Gastroesophageal sphincter (tissue), 4 donors: Measurements from ENCODE around the gene ERMAP. TPM values are rescaled to one million over a fixed set of nuclear protein-coding genes. Genes with fewer than 3 reads are reported as not detected.
"Not testable (repeated sequence)": the region's sequence is repeated elsewhere in the genome, so short reads cannot be mapped to it uniquely, and the experiment has no call there.

Experiments used
- ATAC-seq: fragments of 150-250 bp; one replicate; pipeline ENCODE4 v1.9.1; 2016; ENCODE audit warnings: mild to moderate bottlenecking, moderate library complexity
- H3K27ac ChIP-seq, 4 donors: fragments of 200-600 bp; sonication (generic) in 3 of 4; 1 replicate in 3 of 4; 2 replicates in 1 of 4; pipeline ENCODE4 v1.5.1; 2016 to 2019
- H3K27me3 ChIP-seq: fragments of 200-600 bp; sonication (generic); one replicate; pipeline ENCODE4 v1.5.1; 2019
- H3K36me3 ChIP-seq, 2 donors: fragments of 200-600 bp; sonication (generic); one replicate each; pipeline ENCODE4 v1.5.1; 2019; ENCODE audit warnings: control low read depth in 1 of 2
- H3K4me1 ChIP-seq, 3 donors: fragments of 200-600 bp; sonication (generic); 1 replicate in 2 of 3; 2 replicates in 1 of 3; pipeline ENCODE4 v1.5.1; 2016 to 2019; ENCODE audit warnings: control low read depth in 2 of 3
- H3K4me3 ChIP-seq, 2 donors: fragments of 200-600 bp; sonication (generic); one replicate each; pipeline ENCODE4 v1.5.1; 2019; ENCODE audit warnings: mild to moderate bottlenecking in 1 of 2, moderate library complexity in 1 of 2
- H3K9me3 ChIP-seq, 3 donors: fragments of 200-600 bp; sonication (generic); one replicate each; pipeline ENCODE4 v1.5.1; 2017 to 2019; ENCODE audit warnings: control low read depth in 2 of 3
- EP300 ChIP-seq: sonication (generic); formaldehyde crosslinking; IDR thresholded peaks from one replicate; pipeline ENCODE4 v1.6.1; 2017; ENCODE audit warnings: antibody characterized with exemption, mild to moderate bottlenecking
- POLR2A ChIP-seq, 2 donors: fragments of 450-650 bp; IDR thresholded peaks; one replicate each; pipeline ENCODE4 v1.6.1; 2017; ENCODE audit warnings: antibody characterized with exemption in 2 of 2, mild to moderate bottlenecking in 2 of 2, moderate library complexity in 1 of 2
- POLR2AphosphoS5 ChIP-seq: sonication (generic); formaldehyde crosslinking; IDR thresholded peaks from one replicate; pipeline ENCODE4 v1.6.1; 2017; ENCODE audit warnings: antibody characterized with exemption
- WGBS, 2 donors: methylation state at CpG; one replicate each; pipeline ENCODE4 v1.1.5; 2018; ENCODE audit warnings: low coverage in 1 of 2; 5-methylcytosine and 5-hydroxymethylcytosine counted together
- total RNA-seq, 4 donors: library from RNA; depleted of rRNA; stranded (reverse); fragments of >200 nt; gene quantifications; one replicate each; pipeline ENCODE4 v1.1.0, GENCODE V29; 2016
- TF ChIP-seq, protein P1 (sequence below), 4 experiments: fragments of 200-600 bp in 2 of 4; fragments of 450-650 bp in 2 of 4; sonication (generic) in 1 of 4; IDR thresholded peaks; one replicate each; pipeline ENCODE4 v1.5.1; 2017 to 2019; ENCODE audit warnings: antibody characterized with exemption in 4 of 4, mild to moderate bottlenecking in 2 of 4, moderate library complexity in 2 of 4

The ERMAP gene
- total RNA-seq, 4 donors from 2014 or later: 9.4 to 14.6 (median 10.5) TPM

DNA sequence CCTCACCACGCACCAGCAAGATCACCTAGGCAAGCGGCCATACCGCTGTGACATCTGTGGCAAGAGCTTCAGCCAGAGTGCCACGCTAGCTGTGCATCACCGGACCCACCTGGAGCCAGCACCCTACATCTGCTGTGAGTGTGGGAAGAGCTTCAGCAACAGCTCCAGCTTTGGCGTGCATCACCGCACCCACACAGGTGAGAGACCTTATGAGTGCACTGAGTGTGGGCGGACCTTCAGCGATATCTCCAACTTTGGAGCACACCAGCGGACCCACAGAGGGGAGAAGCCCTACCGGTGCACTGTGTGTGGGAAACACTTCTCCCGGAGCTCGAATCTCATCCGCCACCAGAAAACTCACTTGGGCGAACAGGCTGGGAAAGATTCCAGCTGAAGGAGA lies 34.5 kb downstream of the ERMAP start:
- Histone ChIP-seq H3K36me3 (peaks cover 0 to 37% of the 10 kb centered on the region in 2 donors), H3K27ac (no peak overlapping the region), H3K9me3 (peaks cover 0 to 7% (median 0%) of the 10 kb centered on the region in 3 donors), H3K4me3 (no peak overlapping the region), H3K27me3 (no peaks in the 10 kb centered on the region), H3K4me1 (peaks cover 0 to 25% (median 0%) of the 10 kb centered on the region in 3 donors)
- 98 to 100% methylated on average over 2 to 8 of the region's 15 CpGs for WGBS, 2 donors
- no peak for ATAC-seq
- TF ChIP-seq EP300: no peak
- TF ChIP-seq POLR2A (IDR thresholded peaks at IDR 0.05): no peak
- TF ChIP-seq, protein P1, sequence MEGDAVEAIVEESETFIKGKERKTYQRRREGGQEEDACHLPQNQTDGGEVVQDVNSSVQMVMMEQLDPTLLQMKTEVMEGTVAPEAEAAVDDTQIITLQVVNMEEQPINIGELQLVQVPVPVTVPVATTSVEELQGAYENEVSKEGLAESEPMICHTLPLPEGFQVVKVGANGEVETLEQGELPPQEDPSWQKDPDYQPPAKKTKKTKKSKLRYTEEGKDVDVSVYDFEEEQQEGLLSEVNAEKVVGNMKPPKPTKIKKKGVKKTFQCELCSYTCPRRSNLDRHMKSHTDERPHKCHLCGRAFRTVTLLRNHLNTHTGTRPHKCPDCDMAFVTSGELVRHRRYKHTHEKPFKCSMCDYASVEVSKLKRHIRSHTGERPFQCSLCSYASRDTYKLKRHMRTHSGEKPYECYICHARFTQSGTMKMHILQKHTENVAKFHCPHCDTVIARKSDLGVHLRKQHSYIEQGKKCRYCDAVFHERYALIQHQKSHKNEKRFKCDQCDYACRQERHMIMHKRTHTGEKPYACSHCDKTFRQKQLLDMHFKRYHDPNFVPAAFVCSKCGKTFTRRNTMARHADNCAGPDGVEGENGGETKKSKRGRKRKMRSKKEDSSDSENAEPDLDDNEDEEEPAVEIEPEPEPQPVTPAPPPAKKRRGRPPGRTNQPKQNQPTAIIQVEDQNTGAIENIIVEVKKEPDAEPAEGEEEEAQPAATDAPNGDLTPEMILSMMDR (IDR thresholded peaks at IDR 0.05): no peak
- no peak for TF ChIP-seq POLR2AphosphoS5

DNA sequence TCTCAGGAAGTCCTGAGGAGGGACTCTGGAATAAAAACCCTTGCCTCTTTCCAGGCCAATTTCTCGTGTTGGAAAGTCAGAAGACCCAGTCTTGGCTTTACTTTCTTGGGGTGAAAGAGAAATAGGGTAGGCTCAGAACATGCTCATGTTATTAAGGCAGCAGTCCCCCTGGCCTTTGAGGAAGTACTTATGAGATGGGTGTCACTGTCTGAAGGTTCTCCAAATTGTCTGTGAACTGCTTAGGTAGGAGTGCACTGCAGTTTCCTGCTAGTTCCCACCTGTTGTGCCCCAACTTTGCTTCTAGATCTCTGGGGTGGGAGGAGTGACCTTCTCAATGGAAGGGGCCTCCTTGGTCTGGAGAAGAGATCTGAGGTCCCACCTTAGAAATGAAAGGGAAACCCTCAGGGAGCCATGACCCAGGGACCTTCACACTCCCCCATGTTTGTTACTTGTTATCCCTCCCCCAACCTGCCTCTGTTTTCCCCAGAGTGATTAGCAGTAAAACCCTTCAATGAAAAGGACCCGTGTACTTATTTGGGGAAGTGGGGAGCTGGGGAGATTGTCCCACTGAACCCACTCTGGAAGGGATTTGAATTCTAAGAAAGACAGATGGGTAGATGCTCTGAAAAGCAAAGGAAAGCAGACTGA lies 35.2 kb downstream of the ERMAP start:
- Histone ChIP-seq H3K36me3 (peaks cover 0 to 37% of the 10 kb centered on the region in 2 donors), H3K9me3 (peaks cover 0 to 7% (median 0%) of the 10 kb centered on the region in 3 donors), H3K4me1 (peaks cover 0 to 24% (median 0%) of the 10 kb centered on the region in 3 donors), H3K27ac (no peak overlapping the region), H3K4me3 (no peak overlapping the region), H3K27me3 (no peaks in the 10 kb centered on the region)
- 93 to 100% methylated on average over 1 to 2 of the region's 2 CpGs for WGBS, 2 donors
- ATAC-seq: no peak
- TF ChIP-seq, protein P1 (IDR thresholded peaks at IDR 0.05): no peak
- TF ChIP-seq EP300: no peak
- no peak for TF ChIP-seq POLR2A (IDR thresholded peaks at IDR 0.05)
- no peak for TF ChIP-seq POLR2AphosphoS5

DNA sequence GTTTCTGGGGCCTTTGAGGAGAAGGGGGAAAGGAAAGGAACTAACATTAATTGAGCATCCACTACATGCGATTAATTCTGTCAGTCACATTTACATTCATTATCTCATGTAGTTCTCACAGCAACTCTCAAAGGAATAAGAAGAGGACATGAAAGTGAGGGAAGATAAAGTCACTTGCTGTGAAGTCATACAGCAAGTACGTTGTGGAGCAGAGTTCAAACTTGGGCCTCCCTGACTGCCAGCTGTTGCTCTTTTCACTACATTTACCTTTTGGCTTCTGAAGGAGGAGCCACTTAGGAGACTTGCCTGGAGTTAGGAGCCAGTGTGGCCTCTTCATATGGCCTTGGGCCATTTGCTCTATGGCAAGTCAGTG lies 35.7 kb downstream of the ERMAP start:
- peaks cover 0 to 19% (median 0%) of the 10 kb centered on the region in 3 donors for H3K4me1 ChIP-seq
- no peaks in the 10 kb centered on the region for H3K27me3 ChIP-seq
- no peak for ATAC-seq
- H3K9me3 ChIP-seq: peaks cover 0 to 7% (median 0%) of the 10 kb centered on the region in 3 donors
- TF ChIP-seq POLR2A (IDR thresholded peaks at IDR 0.05) (no peak), POLR2AphosphoS5 (no peak), EP300 (no peak)
- TF ChIP-seq, protein P1 (IDR thresholded peaks at IDR 0.05): no peak
- H3K36me3 ChIP-seq: peaks cover 0 to 37% of the 10 kb centered on the region in 2 donors
- H3K27ac ChIP-seq: no peak overlapping the region
- H3K4me3 ChIP-seq: no peak overlapping the region
- WGBS, 2 donors: 0 to 39% methylated on average over 1 to 2 of the region's 2 CpGs

DNA sequence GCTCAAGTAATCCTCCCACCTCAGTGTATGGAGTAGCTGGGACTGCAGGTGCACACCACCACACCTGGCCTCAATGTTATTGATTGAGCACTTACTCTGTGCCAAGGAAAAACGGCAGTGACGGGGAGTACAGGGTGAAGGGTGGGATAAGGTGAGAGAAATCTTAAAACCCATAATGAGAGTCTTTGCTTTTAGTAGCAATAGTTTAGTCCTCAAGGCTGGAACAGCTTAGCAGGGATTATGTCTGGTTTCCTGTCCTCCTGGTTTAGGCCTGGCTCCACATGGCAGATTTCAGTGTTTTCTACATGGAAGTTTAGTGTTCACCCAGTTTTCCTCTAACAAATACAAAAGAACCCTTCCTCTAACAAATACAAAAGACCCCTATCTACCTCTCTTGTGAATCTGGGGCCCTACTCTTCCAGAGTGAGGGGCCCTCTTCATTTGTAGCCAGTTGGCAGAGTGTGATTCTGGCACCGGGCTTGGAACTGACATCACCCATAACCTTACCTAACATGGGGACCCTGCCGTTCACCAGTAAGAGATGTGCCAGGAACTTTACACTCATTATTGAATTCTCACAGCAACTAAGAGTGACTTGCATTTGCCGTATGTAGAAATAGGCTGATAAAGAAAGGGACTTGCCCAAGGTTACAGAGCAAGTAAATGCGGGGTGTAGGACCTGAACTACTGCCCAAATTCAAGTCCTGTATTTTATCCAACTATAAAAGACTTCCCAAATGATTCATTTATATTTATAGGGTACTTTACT lies 36.4 kb downstream of the ERMAP start:
- peaks cover 0 to 37% of the 10 kb centered on the region in 2 donors for H3K36me3 ChIP-seq
- no peak for TF ChIP-seq EP300
- TF ChIP-seq, protein P1 (IDR thresholded peaks at IDR 0.05): no peak
- TF ChIP-seq POLR2AphosphoS5: no peak
- TF ChIP-seq POLR2A (IDR thresholded peaks at IDR 0.05): no peak
- no peaks in the 10 kb centered on the region for H3K27me3 ChIP-seq
- no peak for ATAC-seq
- H3K4me1 ChIP-seq: peaks cover 0 to 12% (median 0%) of the 10 kb centered on the region in 3 donors
- no peak overlapping the region for H3K4me3 ChIP-seq
- H3K27ac ChIP-seq: no peak overlapping the region
- WGBS, 2 donors: 75 to 83% methylated on average over 3 to 6 of the region's 6 CpGs
- H3K9me3 ChIP-seq: peaks cover 0 to 7% (median 0%) of the 10 kb centered on the region in 3 donors

DNA sequence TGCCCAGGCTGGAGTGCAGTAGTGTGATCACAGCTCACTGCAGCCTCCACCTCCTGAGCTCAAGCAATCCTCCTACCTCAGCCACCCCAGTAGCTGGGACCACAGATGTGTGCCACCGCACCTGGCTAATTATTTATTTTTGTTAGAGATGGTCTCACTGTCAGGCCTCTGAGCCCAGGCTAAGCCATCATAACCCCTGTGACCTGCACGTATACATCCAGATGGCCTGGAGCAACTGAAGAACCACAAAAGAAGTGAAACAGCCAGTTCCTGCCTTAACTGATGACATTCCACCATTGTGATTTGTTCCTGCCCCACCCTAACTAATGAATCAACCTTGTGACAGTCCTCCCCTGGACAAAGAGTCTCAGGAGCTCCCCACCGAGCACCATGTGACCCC lies 39.6 kb downstream of the ERMAP start:
- not testable (repeated sequence) for H3K27me3 ChIP-seq, H3K4me1 ChIP-seq, ATAC-seq, H3K9me3 ChIP-seq, H3K4me3 ChIP-seq, H3K27ac ChIP-seq
- 50 to 80% methylated on average over 1 to 3 of the region's 3 CpGs for WGBS, 2 donors
- peaks cover 0 to 12% of the 10 kb centered on the region in 2 donors for H3K36me3 ChIP-seq

DNA sequence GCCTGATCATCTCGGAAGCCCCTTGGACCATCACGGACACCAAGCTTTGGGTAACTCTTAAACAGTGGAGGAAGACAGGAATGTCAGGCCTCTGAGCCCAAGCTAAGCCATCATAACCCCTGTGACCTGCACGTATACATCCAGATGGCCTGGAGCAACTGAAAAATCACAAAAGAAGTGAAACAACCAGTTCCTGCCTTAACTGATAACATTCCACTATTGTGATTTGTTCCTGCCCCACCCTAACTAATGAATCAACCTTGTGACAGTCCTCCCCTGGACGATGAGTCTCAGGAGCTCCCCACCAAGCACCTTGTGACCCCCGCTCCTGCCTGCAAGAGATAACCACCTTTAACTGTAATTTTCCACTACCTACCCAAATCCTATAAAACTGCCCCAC lies 42.4 kb downstream of the ERMAP start:
- not testable (repeated sequence) for H3K36me3 ChIP-seq, H3K4me3 ChIP-seq, H3K27ac ChIP-seq, ATAC-seq, H3K4me1 ChIP-seq, H3K9me3 ChIP-seq
- 50 to 80% methylated on average over 1 to 3 of the region's 5 CpGs for WGBS, 2 donors
- H3K27me3 ChIP-seq: peaks cover 22% of the 10 kb centered on the region
